Lower leg skin (tissue), 3 donors: ENCODE measurements around the gene FAM120A.

Source experiments
- CTCF ChIP-seq, 3 donors: fragments of 450-650 bp; IDR thresholded peaks; one replicate each; pipeline ENCODE4 v1.5.1; 2016; ENCODE audit warnings: antibody characterized with exemption in 3 of 3, mild to moderate bottlenecking in 3 of 3, moderate library complexity in 2 of 3
- POLR2A ChIP-seq, 2 donors: fragments of 450-650 bp; IDR thresholded peaks; one replicate each; pipeline ENCODE4 v1.6.1; 2016 to 2017; ENCODE audit warnings: antibody characterized with exemption in 2 of 2, mild to moderate bottlenecking in 1 of 2, moderate library complexity in 1 of 2

GRCh38 chr9:93440896-93441580, 10.4 kb upstream of the FAM120A start:
- TF ChIP-seq POLR2A (IDR thresholded peaks at IDR 0.05) = no peak
- no peak for TF ChIP-seq CTCF (IDR thresholded peaks at IDR 0.05)
